GM18858 (cell line): Measurements from ENCODE around the gene OLFM4.

Experiments used
- ATAC-seq: cut with Tn5 transposase; IDR thresholded peaks from one replicate; pipeline ENCODE4 v1.9.1; 2021; ENCODE audit not compliant: unreplicated experiment

OLFM4 gene

GRCh38 chr13:53064731-53065130, 36.1 kb downstream of the OLFM4 start:
- no peak for ATAC-seq

GRCh38 chr13:53066411-53066810, 37.8 kb downstream of the OLFM4 start:
- ATAC-seq: no peak

- ATAC-seq: no peak
These were observed 40.2 kb downstream of the OLFM4 start for GRCh38 chr13:53068585-53069520.

GRCh38 chr13:53069800-53070199, 41.2 kb downstream of the OLFM4 start:
- no peak for ATAC-seq

- no peak for ATAC-seq
These were observed 45.1 kb downstream of the OLFM4 start for GRCh38 chr13:53073711-53074110.

- ATAC-seq: no peak
These were observed 45.5 kb downstream of the OLFM4 start for GRCh38 chr13:53074114-53074513.

GRCh38 chr13:53075356-53076041, 46.9 kb downstream of the OLFM4 start:
- ATAC-seq: no peak

- no peak for ATAC-seq
These were observed 51.1 kb downstream of the OLFM4 start for GRCh38 chr13:53079691-53080090.

GRCh38 chr13:53088871-53089270, 60.3 kb downstream of the OLFM4 start:
- ATAC-seq: no peak

GRCh38 chr13:53089951-53090350, 61.3 kb downstream of the OLFM4 start:
- ATAC-seq: no peak

- no peak for ATAC-seq
These were observed 61.8 kb downstream of the OLFM4 start for GRCh38 chr13:53090461-53090860.

- no peak for ATAC-seq
These were observed 64.3 kb downstream of the OLFM4 start for GRCh38 chr13:53092931-53093330.

- ATAC-seq: no peak
These were observed 69.8 kb downstream of the OLFM4 start for GRCh38 chr13:53098455-53098854.

GRCh38 chr13:53100394-53101063, 71.9 kb downstream of the OLFM4 start:
- ATAC-seq: no peak
